ENCODE data around the gene FBN3.
"Not testable (repeated sequence)": the region's sequence is repeated elsewhere in the genome, so short reads cannot be mapped to it uniquely, and the experiment has no call there.

The FBN3 gene

GRCh38 chr19:8115805-8116396 is 33.5 kb downstream of the FBN3 start:
- DNase-seq = no peak

- DNase-seq = no peak
These were observed 36.4 kb downstream of the FBN3 start for GRCh38 chr19:8113017-8113416.

- DNase-seq = no peak
These were observed 38.0 kb downstream of the FBN3 start for GRCh38 chr19:8111376-8111775.

GRCh38 chr19:8110931-8111330 is 38.5 kb downstream of the FBN3 start:
- DNase-seq = no peak

- no peak for DNase-seq
These were observed 39.3 kb downstream of the FBN3 start for GRCh38 chr19:8109890-8110662.

GRCh38 chr19:8109455-8109854 is 39.9 kb downstream of the FBN3 start:
- DNase-seq = no peak

- no peak for DNase-seq
These were observed 40.6 kb downstream of the FBN3 start for GRCh38 chr19:8108560-8109445.

GRCh38 chr19:8107301-8107903 is 42.0 kb downstream of the FBN3 start:
- no peak for DNase-seq

GRCh38 chr19:8105471-8105870 is 43.9 kb downstream of the FBN3 start:
- no peak for DNase-seq

GRCh38 chr19:8101910-8102309 is 47.5 kb downstream of the FBN3 start:
- DNase-seq = not testable (repeated sequence)

GRCh38 chr19:8101311-8101710 is 48.1 kb downstream of the FBN3 start:
- DNase-seq = no peak

- no peak for DNase-seq
These were observed 51.5 kb downstream of the FBN3 start for GRCh38 chr19:8097681-8098567.

GRCh38 chr19:8097198-8097597 is 52.2 kb downstream of the FBN3 start:
- no peak for DNase-seq

- DNase-seq = no peak
These were observed 53.3 kb downstream of the FBN3 start for GRCh38 chr19:8096071-8096470.

- DNase-seq = no peak
These were observed 54.0 kb downstream of the FBN3 start for GRCh38 chr19:8095354-8095886.

- DNase-seq = no peak
These were observed 55.1 kb downstream of the FBN3 start for GRCh38 chr19:8094336-8094735.

GRCh38 chr19:8093740-8094139 is 55.7 kb downstream of the FBN3 start:
- no peak for DNase-seq

GRCh38 chr19:8090950-8091349 is 58.4 kb downstream of the FBN3 start:
- DNase-seq = no peak

GRCh38 chr19:8089664-8090601 is 59.5 kb downstream of the FBN3 start:
- DNase-seq = no peak

- no peak for DNase-seq
These were observed 60.4 kb downstream of the FBN3 start for GRCh38 chr19:8088752-8089663.
